Measurements from ENCODE around the gene AGXT. TPM values are rescaled to one million over a fixed set of nuclear protein-coding genes. Genes with fewer than 3 reads are reported as not detected.

AGXT gene
- total RNA-seq, 1 experiment from 2014 or later: not detected

- peaks cover 12% of the 10 kb centered on the region for H3K36me3 Mint-ChIP-seq (ENCODE audit: insufficient read depth, unreplicated experiment)
- no peak for DNase-seq
- no peak overlapping the region for H3K27ac Mint-ChIP-seq (ENCODE audit: unreplicated experiment)
- H3K4me1 Mint-ChIP-seq (ENCODE audit: low read depth, unreplicated experiment): peaks cover 14% of the 10 kb centered on the region
- H3K4me3 Mint-ChIP-seq (ENCODE audit: low read depth, unreplicated experiment): no peak overlapping the region
- BruUV-seq (replicated peaks): no TSS peak
- H3K27me3 Mint-ChIP-seq (ENCODE audit: unreplicated experiment): peaks cover 24% of the 10 kb centered on the region
- CTCF ChIA-PET: no interaction called here
- no peak for TF ChIP-seq CTCF (IDR thresholded peaks at IDR 0.05; ENCODE audit: unreplicated experiment)
- intact Hi-C loops (cut with micrococcal nuclease; ENCODE audit: unreplicated experiment): no loop called here
- no peaks in the 10 kb centered on the region for H3K9me3 Mint-ChIP-seq (ENCODE audit: low read depth, unreplicated experiment)
Observed at GRCh38 chr2:240873098-240873788, 4.6 kb downstream of the AGXT start.

DNA sequence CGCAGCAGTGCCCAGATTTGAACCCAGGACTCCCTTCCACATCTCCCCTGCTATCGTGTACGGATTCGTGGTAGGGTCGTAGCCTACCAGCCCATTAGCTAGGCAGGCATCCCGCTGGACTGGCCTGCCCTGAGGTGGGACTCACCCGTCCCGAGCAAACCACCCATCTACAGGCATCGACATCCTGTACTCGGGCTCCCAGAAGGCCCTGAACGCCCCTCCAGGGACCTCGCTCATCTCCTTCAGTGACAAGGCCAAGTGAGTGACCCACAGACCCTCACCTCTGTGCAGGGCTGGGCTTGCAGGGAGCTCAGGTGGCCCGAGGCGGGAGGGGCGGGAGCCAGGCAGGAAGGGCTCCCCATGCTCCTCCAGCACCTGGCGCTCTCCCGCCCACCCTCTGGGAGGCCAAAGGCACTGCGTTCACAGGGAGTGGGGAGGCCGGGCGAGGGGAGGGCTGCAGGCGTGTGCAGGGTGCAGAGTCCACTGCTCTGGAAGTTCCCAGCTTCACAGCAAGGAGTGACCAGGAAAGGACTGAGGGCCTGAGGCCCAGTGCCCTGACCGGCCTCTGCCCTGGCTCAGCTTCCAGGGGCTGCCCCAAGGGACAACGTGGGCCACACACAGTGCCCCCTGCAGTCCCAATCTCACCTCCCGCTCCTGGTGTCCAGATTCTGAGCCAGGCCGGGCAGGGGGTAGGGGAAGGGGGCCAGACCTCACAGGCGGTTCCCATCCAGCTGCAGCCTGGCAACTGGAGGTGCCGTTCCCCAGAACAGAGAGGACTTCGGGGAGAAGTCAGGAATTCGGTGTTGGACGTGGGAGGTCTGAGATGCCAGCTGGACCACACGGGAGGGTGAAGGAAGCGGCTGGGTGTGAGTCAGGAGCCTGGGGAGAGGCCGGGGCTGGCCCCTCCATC is 5.4 kb downstream of the AGXT start:
- no TSS peak for BruUV-seq (replicated peaks)
- Mint-ChIP-seq H3K4me3 (ENCODE audit: low read depth, unreplicated experiment) (no peak overlapping the region), H3K9me3 (ENCODE audit: low read depth, unreplicated experiment) (no peaks in the 10 kb centered on the region), H3K4me1 (ENCODE audit: low read depth, unreplicated experiment) (peaks cover 14% of the 10 kb centered on the region), H3K36me3 (ENCODE audit: insufficient read depth, unreplicated experiment) (peaks cover 12% of the 10 kb centered on the region), H3K27ac (ENCODE audit: unreplicated experiment) (no peak overlapping the region), H3K27me3 (ENCODE audit: unreplicated experiment) (peaks cover 21% of the 10 kb centered on the region)
- intact Hi-C loops (cut with micrococcal nuclease; ENCODE audit: unreplicated experiment): no loop called here
- peak; percentile 29 for DNase-seq
- no peak for TF ChIP-seq CTCF (IDR thresholded peaks at IDR 0.05; ENCODE audit: unreplicated experiment)
- CTCF ChIA-PET: no interaction called here

GRCh38 chr2:240874715-240875227 is 6.1 kb downstream of the AGXT start:
- Mint-ChIP-seq H3K4me3 (ENCODE audit: low read depth, unreplicated experiment) (no peak overlapping the region), H3K27ac (ENCODE audit: unreplicated experiment) (no peak overlapping the region), H3K27me3 (ENCODE audit: unreplicated experiment) (peaks cover 21% of the 10 kb centered on the region), H3K9me3 (ENCODE audit: low read depth, unreplicated experiment) (no peaks in the 10 kb centered on the region), H3K4me1 (ENCODE audit: low read depth, unreplicated experiment) (peaks cover 14% of the 10 kb centered on the region), H3K36me3 (ENCODE audit: insufficient read depth, unreplicated experiment) (peaks cover 12% of the 10 kb centered on the region)
- CTCF ChIA-PET: interaction anchor here (0.6 kb wide), 1 partner anchor 1360 kb away, joined by 3 read pairs; no protein-coding TSS in a partner anchor
- no peak for TF ChIP-seq CTCF (IDR thresholded peaks at IDR 0.05; ENCODE audit: unreplicated experiment)
- DNase-seq: no peak
- intact Hi-C loops (cut with micrococcal nuclease; ENCODE audit: unreplicated experiment): no loop called here
- BruUV-seq (replicated peaks): no TSS peak

DNA sequence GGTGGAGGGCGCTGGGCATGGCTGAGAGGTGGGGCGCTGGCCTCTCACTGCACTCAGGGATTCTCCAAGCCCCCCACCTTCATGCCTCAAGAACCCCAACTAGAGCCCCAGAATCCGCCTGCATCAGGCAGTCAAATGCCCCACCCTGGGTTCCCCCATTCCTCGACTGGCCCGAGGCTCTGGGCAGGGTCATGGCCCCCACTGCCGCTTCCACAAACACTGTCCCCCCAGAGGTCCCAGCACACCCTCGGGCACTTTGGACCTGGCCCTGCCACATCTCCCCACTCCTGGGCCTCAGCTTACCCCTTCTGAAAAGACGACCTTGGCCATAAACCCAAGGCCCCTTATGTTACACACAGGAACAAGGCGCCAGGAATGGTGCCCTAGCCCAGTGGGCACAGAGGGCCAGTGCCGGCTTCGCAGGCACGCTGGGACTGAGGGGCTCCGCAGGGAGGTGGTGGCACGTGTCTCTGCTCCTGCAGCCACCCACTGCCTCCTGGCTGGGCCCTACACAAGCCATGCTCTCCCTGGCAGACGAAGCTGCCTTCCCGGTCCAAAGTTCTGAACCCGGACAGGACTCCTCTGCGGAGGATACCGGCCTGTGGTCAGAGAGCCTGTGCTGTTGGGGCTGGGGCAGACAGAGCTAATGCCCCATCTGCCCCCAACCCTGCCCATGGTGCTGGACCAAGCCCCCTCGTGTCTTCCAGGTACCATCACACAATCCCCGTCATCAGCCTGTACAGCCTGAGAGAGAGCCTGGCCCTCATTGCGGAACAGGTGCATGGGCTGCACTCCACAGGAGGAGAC is 6.8 kb downstream of the AGXT start:
- BruUV-seq (replicated peaks): no TSS peak
- H3K27me3 Mint-ChIP-seq (ENCODE audit: unreplicated experiment): peaks cover 21% of the 10 kb centered on the region
- no peak overlapping the region for H3K4me3 Mint-ChIP-seq (ENCODE audit: low read depth, unreplicated experiment)
- CTCF ChIA-PET: interaction anchor here (0.6 kb wide), 1 partner anchor 1360 kb away, joined by 3 read pairs; no protein-coding TSS in a partner anchor
- DNase-seq: no peak
- no peak for TF ChIP-seq CTCF (IDR thresholded peaks at IDR 0.05; ENCODE audit: unreplicated experiment)
- intact Hi-C loops (cut with micrococcal nuclease; ENCODE audit: unreplicated experiment): no loop called here
- no peaks in the 10 kb centered on the region for H3K9me3 Mint-ChIP-seq (ENCODE audit: low read depth, unreplicated experiment)
- H3K27ac Mint-ChIP-seq (ENCODE audit: unreplicated experiment): no peak overlapping the region
- peaks cover 12% of the 10 kb centered on the region for H3K36me3 Mint-ChIP-seq (ENCODE audit: insufficient read depth, unreplicated experiment)
- peaks cover 14% of the 10 kb centered on the region for H3K4me1 Mint-ChIP-seq (ENCODE audit: low read depth, unreplicated experiment)

All from Calu3 (cell line).